Raji (cell line): ENCODE results near the gene ST6GAL1.

Experiments used
- POLR2A ChIP-seq: IDR thresholded peaks from 2 replicates; pipeline ENCODE4 v1.6.1; 2011; ENCODE audit warnings: low read depth, low read length, control low read depth; ENCODE audit not compliant: insufficient read depth

The ST6GAL1 gene

DNA sequence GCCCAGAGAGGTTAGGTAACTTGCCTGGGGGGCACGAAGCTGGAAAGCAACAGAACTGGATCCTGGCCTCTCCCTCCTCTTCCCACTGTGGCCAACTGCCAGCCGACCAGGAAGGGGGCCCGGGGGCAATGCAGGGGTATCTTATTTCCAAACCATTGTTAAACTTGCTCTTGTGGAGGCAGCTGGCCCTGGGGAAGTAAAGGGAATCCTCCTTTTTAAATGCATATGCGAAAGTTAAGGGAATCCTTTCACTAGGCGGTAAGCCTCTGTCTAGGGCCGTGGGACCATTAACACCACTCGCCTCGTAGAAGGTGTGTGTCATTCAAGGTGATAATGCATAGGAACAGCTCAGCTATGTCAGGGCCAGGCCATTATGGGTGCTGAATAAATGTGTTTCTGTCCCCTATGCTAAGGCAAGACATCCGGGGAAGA, 68.6 kb downstream of the ST6GAL1 start:
- TF ChIP-seq POLR2A = no peak

DNA sequence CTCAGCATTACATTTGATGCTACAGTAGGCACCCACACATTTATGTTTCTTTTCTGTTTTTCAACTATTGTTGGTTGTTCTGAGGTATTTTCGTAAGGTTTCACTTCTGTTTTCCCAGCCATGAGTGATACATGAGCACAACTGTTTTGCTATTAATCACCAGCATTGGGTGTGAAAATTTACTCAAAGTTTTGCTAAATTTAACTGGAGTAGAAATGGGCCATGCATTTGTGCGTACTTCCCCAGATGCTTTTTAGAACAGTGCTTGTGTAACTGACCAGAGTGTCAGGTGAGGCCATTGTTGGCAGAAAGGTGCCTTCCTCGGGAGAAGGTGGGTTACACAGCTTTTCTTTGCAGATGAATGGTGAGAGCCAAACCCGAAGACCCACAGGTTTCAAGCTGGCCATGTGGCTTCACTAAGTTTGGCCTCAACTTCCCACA, 70.4 kb downstream of the ST6GAL1 start:
- TF ChIP-seq POLR2A = no peak

DNA sequence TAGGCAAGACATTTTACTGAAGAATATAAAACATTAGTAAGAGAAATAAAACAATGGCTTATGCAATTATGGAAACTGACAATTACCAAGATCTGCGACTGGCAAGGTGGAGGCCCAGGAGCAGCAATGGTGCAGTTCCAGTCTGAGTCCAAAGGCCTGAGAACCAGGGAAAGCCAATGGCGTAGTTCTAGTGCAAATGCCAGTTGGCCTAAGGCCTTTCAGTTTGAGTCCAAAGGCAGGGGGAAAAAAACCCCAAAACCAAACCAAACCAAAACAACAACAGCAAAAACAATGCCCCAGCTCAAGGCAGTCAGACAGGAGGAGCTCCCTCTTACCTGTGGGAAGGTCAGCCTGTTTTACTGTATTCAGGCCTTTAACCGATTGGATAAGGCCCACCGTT, 72.6 kb downstream of the ST6GAL1 start:
- no peak for TF ChIP-seq POLR2A

DNA sequence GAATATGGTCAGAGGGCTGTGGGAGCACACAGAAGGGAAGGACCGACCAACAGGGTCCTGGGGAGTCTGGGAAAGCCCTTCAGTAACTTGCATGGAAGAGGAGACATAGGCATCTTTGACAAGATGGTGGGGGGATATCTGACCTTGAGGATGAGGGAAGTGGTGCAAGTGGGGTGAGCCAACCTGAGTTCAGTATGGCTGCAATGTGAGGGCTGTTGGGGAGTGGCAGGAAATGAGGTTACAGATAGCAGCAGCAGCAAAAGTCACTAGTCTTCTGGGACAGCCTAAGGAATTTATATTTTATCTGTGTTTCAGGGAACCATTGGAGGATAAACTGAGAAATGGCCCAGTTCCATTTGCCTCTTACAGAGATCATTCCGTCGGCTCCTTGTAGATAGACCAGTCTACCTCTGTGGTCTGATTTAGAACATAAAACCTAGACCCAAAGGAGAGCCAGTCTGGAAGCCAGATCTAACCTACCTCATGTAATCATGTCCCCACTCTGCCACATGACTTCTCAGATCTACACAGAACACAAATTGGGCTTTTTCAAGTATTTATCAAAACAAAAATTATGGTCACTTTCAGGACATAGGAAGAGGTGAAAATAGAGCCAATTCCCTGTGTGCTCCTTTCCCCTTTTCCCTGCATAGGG, 75.6 kb downstream of the ST6GAL1 start:
- TF ChIP-seq POLR2A = no peak

DNA sequence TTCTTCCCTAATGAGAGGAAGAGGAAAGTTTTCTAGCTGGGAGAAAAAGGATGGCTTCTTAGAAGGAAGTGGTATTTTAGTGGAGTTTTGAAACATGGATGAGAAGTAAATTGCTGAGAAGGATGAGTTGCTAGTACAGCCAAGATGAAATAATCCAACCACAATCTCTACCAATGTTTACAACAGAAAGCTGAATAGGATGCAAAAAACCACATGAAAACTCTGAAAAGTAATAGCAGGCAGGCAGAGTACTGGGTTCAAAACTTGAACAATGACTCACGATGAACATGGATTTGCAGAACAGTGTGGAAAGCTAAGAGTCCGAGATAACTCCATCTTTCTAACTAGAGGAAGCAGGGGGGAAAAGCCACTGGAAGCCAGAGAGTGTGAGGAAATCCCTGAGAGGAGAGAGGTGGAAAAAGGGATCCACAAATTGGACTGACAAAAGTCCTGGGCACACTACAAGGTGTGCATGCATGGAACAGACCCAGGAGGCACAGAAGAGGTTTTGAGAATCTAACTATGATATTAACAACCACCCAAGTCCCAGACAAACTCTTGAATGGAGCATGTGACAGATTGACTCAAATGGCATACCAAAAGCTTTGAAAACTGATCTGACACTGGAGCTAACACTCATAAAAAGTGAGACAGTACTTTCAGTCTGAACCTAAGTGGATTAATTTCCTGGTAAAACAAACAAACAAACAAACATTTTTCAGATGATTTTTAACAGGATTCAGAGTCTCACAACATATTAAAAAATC, 76.7 kb downstream of the ST6GAL1 start:
- no peak for TF ChIP-seq POLR2A

DNA sequence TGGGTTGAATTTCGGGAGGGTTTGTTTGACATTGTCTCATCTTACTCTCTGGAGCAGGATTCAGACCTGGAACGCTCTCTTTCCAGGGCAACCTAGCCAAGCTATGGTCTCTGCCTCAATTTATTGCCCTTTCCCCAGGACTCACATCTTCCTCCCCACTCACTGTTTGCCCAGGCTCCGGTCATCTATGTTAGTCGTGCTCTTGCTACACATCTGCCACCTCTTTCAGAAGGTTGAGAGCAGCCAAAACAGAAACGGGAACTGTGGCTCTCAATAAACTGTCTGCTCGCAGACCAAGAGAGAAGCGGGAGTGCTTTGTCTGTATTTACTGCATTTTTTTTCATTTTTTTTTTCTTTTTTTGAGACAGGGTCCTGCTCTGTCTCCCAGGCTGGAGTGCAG, 81.6 kb downstream of the ST6GAL1 start:
- no peak for TF ChIP-seq POLR2A

DNA sequence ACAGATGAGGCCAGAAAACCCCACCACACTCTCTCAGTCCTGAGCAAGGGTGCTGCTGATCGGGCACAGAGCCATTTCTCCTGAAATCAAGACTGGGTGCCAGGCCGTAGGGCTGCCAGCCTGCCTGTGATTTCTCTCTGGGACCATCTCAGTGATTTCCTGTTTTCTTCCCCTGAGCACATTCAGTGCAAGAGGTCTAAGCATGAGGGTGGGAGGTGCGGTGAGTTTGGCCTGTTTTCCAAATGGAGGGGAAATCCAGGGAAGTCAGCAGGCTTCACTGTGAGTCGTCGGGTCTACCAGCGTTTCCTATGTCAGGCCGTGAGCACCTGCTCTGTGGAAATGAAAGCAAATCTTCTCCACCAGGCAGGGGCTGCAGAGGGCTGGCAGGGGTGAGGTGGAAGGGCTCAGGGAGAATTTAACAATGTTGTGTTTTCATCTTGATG, 82.3 kb downstream of the ST6GAL1 start:
- no peak for TF ChIP-seq POLR2A

DNA sequence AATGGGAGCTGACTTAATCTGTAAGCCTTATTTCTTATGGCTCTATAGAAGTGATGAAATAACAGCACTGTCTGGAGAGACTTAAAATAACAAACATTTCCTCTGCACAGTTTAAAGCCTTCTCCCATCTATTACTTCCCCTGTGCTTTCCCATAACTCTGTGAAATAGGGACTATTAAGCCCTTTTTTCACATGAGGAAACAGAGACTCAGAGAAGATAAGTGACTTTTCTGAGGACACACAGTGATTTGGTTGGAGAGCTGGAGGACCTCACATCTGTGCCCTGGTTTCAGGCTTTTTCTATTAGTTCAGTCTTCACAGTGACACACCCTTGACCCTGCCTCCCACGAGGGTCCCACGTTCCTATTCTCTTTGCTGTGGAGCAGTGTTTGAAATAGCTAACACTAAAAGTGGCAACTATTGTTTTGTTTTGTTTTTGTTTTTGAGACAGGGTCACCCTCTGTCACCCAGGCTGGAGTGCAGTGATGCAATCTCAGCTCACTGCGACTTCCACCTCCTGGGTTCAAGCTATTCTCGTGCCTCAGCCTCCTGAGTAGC, 82.9 kb downstream of the ST6GAL1 start:
- TF ChIP-seq POLR2A = no peak

DNA sequence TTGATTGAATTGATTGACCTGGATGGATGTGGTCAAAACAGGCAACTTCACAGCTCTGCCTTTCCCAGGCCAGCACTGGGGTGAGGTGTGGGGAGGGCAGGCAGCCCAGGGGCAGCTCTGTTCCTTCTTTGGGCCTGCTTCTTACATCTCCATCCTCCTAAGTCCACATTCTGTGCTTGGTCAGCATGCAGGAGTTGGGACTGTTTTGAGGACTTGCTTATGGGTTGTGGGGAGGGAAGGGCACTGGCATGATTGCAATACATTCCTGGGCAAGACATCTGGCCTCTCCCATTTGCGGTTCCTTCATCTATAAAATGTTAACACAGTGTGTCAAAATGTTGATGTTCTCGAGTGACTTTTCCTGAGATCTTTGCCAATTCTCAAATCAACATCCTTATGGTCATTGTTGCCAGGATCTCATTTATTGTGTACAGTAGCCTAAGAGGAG, 84.1 kb downstream of the ST6GAL1 start:
- no peak for TF ChIP-seq POLR2A

DNA sequence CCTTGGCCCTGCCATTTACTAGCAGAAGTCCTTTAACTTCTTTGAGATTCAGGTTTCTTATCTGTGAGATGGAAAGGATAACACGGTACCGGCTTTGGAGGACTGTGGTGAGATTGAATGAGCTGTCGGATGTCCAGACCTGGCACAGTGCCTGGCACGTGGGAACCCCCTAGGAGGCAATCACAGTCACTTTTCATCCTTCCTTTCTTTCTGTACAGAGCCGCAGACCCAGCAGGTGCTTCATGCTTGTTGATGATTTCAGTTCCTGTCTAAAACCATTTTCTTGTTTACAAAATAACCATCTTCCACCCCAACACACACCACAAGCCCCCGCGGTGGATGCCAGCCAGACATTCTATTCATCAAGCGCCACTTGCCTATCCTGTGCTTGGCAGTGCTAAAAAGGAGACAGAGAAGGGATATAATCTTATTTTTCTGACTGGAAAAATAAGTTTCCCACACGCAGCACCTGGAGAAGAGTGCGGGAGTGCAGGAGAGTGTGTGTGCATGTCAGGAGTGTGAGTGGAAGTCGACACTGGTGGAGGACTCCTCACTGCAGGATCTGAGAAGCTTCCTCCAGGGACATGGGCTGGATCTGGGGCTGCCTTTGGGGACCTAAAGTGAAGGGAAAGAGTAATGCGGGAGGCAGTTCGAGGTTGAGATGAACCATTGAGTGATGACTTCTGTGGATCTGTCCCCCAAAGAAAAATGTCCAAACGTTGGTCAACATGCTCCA, 85.7 kb downstream of the ST6GAL1 start:
- TF ChIP-seq POLR2A = peak; percentile 29; the same call in 1 of the 2 replicates

DNA sequence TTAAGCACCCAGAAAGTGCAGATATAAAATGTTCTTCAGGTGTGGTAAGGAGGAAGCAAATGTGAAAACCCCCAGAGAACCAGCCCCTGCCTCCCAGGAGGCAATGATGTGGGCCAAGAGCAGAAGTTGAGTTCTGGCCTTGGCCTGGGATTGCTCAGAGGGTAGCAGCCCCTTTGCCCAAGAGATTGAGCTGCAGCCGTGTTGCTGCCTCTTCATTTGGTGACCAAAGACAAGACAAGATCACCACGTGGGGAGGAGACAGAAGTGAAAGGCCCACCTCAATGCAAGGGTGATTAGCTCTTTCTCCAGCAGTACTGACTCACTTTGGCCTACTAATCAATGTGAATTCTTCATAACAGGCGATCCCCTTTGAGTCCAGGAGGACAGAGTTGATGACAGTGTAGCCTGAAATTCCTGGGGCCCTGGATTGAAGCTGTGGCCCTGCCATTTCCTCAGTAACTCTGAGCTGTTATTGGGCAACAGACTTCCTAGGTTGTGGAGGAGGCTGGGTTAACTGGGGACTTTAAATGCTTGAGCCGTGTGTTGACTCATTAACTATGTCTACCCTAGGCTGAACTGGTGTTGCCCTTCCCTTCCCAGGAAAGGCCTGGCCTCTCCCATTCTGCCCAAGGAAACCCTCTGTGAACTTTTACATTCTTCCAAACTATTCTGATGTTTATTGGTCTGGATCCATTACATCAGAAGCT, 86.5 kb downstream of the ST6GAL1 start:
- peak; percentile 24; the same call in 1 of the 2 replicates for TF ChIP-seq POLR2A

DNA sequence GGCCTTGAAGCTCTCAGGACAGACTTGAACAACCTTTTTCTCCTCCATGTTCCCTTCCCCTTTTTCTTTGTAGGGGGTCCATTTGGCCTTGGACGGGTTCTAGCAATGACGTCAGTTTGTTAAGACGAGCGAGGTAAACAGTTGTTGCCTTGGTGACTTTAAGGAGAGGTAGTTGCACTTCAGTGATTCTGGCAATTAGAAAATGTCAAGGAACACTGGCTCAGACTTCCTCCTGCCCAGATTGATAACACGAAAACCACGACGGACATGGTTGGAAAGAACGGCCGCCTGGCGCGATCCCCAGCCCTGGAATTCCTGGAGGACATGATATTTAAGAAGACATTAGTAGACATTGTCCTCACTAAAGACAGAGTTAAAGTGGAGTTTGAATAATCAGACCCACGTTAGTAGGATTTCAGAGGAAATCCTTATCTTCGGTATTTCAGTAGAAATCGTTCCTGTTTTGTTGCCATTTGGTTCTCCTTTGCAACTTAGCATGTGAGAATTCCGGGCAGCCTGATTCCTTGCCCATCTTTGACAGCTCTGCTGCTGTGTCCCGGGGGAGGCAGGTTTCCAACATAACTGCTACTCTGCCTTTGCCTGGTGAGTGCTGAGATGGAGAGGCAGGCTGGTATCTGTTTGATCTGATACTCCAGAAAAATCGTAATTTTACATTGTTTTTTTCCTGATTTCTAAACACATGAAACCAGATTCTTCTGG, 87.3 kb downstream of the ST6GAL1 start:
- TF ChIP-seq POLR2A = no peak

DNA sequence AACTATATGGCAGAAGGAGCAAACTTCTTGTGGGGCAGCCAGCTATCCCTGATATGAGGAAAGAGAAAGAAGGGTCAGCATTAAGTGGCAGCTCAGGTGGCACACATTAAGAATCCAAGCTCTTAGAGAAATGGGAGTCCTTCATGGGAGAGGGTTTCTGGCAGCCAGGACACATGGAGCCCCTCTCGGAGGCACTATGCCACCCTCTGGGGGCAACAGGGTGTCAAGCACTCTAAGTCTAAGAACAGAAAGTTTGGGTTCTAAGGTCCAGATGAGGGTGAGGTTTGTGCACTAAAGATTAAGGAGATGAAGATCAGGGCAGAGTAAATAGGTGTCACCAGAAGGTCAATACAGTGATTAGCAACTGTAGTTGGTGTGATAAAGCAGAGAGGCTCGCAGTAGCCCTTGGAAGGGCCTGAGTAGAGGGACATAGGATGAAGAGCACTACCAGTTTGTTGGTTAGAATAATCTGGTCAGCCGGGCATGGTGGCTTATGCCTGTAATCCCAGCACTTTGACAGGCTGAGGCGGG, 89.3 kb downstream of the ST6GAL1 start:
- no peak for TF ChIP-seq POLR2A

DNA sequence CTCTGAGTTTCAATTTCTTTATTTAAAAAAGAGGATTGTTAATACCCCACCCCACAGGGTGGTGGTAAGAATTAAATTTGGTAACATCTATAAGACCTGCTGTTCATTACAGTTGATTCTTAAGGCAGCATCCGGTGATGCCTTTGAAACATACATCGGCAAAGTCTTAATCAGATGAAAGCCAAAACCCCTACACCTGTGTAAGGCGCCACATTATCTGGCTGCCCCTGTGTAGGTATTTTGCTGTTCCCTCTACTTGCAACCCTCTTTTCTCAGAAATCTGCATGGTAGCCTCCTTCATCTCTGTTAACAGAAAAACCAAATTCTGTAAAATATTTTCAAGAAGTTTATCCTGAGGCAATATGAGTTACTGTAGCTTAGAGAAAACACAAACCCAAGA, 90.0 kb downstream of the ST6GAL1 start:
- no peak for TF ChIP-seq POLR2A
